ENCODE data around the gene MINDY4.

DNA sequence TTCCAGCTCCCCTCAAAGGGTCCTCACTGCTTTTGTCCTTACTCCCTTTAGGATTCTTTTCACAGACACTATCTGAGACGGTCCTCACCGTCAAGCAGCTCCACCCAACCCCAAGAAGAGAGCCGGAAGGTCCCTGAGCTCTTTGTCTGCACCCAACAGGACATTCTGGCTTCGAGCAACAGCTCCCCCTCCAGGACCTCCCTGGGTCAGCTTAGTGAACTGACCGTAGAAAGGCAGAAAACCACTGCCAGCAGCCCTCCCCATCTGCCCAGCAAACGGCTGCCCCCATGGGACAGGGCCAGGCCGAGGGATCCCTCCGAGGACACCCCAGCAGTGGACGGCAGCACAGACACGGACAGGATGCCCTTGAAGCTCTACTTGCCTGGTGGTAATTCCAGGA is 19.9 kb downstream of the MINDY4 start:
- TF ChIP-seq, protein P1, sequence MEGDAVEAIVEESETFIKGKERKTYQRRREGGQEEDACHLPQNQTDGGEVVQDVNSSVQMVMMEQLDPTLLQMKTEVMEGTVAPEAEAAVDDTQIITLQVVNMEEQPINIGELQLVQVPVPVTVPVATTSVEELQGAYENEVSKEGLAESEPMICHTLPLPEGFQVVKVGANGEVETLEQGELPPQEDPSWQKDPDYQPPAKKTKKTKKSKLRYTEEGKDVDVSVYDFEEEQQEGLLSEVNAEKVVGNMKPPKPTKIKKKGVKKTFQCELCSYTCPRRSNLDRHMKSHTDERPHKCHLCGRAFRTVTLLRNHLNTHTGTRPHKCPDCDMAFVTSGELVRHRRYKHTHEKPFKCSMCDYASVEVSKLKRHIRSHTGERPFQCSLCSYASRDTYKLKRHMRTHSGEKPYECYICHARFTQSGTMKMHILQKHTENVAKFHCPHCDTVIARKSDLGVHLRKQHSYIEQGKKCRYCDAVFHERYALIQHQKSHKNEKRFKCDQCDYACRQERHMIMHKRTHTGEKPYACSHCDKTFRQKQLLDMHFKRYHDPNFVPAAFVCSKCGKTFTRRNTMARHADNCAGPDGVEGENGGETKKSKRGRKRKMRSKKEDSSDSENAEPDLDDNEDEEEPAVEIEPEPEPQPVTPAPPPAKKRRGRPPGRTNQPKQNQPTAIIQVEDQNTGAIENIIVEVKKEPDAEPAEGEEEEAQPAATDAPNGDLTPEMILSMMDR (conservative IDR thresholded peaks at IDR 0.05 in 1 of 2, IDR thresholded peaks at IDR 0.05 in 1 of 2; ENCODE audit: extremely low read depth in 1 of 2, insufficient read depth in 1 of 2, low read depth in 1 of 2, low read length in 2 of 2), result no peak
- TF ChIP-seq EZH2 (IDR thresholded peaks at IDR 0.05; ENCODE audit: borderline replicate concordance, low read length), result no peak
